Measurements from ENCODE around the gene LMAN1.

DNA sequence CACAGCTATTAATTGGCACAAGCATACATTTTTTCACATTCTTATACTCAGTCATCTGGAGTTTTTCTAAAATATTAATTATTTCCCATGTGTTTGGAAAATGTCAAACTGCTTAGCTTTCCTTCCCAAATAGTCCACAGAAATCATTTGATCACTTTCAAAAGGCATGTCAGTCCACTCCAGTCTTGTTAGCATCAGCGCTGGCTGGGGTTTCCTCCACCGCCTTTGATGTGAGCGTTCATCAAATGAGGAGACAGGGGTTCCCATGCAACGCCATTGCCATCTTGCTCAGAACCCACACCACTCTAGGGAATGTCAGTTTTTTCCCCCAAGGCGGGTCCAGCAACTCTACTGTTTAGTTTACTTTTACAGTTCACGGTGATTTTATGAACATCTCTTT is 72.7 kb downstream of the LMAN1 start:
- TF ChIP-seq ZNF530 (tag by site-specific recombination; IDR thresholded peaks at IDR 0.05; ENCODE audit: low read depth) (no peak), ZBTB7A (tag by site-specific recombination; IDR thresholded peaks at IDR 0.05; ENCODE audit: low read depth) (no peak), ZNF398 (tag by site-specific recombination; IDR thresholded peaks at IDR 0.05) (no peak)
- TF ChIP-seq, protein P1, sequence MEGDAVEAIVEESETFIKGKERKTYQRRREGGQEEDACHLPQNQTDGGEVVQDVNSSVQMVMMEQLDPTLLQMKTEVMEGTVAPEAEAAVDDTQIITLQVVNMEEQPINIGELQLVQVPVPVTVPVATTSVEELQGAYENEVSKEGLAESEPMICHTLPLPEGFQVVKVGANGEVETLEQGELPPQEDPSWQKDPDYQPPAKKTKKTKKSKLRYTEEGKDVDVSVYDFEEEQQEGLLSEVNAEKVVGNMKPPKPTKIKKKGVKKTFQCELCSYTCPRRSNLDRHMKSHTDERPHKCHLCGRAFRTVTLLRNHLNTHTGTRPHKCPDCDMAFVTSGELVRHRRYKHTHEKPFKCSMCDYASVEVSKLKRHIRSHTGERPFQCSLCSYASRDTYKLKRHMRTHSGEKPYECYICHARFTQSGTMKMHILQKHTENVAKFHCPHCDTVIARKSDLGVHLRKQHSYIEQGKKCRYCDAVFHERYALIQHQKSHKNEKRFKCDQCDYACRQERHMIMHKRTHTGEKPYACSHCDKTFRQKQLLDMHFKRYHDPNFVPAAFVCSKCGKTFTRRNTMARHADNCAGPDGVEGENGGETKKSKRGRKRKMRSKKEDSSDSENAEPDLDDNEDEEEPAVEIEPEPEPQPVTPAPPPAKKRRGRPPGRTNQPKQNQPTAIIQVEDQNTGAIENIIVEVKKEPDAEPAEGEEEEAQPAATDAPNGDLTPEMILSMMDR (tag by site-specific recombination; IDR thresholded peaks at IDR 0.05) = no peak
- TF ChIP-seq, protein P2, sequence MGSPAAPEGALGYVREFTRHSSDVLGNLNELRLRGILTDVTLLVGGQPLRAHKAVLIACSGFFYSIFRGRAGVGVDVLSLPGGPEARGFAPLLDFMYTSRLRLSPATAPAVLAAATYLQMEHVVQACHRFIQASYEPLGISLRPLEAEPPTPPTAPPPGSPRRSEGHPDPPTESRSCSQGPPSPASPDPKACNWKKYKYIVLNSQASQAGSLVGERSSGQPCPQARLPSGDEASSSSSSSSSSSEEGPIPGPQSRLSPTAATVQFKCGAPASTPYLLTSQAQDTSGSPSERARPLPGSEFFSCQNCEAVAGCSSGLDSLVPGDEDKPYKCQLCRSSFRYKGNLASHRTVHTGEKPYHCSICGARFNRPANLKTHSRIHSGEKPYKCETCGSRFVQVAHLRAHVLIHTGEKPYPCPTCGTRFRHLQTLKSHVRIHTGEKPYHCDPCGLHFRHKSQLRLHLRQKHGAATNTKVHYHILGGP (tag by site-specific recombination; IDR thresholded peaks at IDR 0.05) = no peak
